ENCODE data around the gene RUFY2. TPM values are rescaled to one million over a fixed set of nuclear protein-coding genes. Genes with fewer than 3 reads are reported as not detected.

Gene RUFY2
- total RNA-seq, 1 experiment from 2014 or later: 27.8 TPM

DNA sequence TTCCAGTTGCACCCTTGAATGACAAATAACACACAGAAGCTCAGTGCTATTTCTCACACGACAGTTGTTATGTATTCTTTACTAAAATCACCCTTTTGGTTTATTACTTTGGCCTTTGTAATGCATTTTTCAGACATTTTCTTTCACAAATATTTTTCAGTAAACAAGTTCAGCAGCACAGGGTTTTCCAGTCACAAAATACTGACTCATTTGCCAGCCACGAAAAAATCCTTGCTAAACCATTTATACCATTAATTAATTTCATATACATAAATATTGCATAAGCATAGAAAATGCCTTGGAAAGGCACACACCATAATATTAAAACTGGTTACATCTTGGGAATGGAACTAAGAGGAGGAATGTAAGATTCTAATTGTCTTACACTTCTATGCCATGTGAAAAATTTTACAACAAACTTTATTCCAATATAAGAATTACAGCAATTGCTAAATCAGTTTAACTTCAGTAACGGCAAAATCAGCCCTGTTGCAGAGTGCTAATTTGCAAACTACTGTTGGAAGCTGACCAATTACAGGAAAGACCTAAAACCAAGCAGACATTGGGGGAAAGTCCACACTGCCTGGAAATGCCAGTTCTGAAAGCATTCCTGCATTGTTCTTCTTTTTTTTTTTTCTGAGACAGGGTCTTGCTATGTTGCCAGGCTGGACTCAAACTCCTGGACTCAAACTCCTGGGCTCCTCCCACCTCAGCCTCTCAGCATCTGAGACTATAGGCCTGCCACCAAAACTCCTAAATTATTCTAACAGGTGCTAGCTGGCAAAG lies 42.8 kb downstream of the RUFY2 start:
- DNase-seq (ENCODE audit: extremely low read depth, low read depth): no peak

GRCh38 chr10:68362590-68362989 lies 44.5 kb downstream of the RUFY2 start:
- no peak for DNase-seq (ENCODE audit: extremely low read depth, low read depth)

DNA sequence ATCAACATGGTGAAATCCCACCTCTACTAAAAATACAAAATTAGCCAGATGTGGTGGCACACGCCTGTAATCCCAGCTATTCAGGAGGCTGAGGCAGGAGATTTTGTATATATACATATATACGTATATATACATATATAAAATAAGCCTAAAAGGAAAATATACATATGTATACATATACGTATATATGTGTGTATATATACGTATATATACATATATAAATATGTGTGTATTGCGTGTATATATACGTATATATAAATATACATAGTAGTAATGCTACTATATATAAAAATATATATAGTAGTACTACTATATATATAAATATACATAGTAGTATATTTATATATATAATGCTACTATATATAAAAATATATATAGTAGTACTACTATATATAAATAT lies 47.9 kb downstream of the RUFY2 start:
- DNase-seq (ENCODE audit: extremely low read depth, low read depth): no peak

DNA sequence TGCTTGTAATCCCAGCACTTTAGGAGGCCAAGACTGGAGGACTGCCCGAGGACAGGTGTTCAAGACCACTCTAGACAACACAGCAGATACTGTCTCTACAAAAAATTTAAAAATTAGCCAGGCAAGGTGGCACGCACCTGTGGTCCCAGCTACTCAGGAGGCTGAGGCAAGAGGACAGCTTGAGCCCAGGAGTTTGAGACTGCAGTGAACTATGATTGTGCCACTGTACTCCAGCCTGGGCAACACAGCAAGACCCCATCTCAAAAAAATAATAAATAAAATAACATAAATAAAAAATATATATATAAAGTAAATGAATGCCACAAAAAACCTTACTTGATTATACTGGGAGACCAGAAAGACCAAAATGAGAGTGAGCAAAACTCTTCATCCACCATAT lies 53.5 kb downstream of the RUFY2 start:
- DNase-seq (ENCODE audit: extremely low read depth, low read depth): no peak

DNA sequence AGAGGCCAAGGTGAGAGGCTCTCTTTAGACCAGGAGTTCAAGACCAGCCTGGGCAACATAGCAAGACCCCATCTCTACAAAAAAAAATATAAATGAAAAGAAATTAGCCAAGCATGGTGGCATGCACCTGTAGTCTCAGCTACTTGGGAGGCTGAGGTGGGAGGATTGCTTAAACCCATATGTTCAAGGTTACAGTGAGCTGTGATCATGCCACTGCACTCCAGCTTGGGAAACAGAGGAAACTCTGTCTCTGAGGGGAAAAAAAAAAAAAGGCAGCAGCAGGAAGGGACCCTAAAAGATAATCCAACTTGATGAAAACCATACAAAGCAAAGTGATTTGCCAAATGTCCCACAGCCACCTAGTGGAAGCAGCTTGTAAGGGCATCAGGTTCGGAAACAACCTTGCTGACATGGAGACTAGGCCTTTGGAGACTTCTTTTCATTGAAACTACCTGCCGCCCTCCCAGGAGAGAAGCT lies 58.8 kb downstream of the RUFY2 start:
- peak; percentile 46 for DNase-seq (ENCODE audit: extremely low read depth, low read depth)

- no peak for DNase-seq (ENCODE audit: extremely low read depth, low read depth)
Observed at GRCh38 chr10:68346774-68347173, 60.3 kb downstream of the RUFY2 start.

- no peak for DNase-seq (ENCODE audit: extremely low read depth, low read depth)
Observed at GRCh38 chr10:68345621-68346020, 61.5 kb downstream of the RUFY2 start.

- no peak for DNase-seq (ENCODE audit: extremely low read depth, low read depth)
Observed at GRCh38 chr10:68342909-68343516, 64.1 kb downstream of the RUFY2 start.

DNA sequence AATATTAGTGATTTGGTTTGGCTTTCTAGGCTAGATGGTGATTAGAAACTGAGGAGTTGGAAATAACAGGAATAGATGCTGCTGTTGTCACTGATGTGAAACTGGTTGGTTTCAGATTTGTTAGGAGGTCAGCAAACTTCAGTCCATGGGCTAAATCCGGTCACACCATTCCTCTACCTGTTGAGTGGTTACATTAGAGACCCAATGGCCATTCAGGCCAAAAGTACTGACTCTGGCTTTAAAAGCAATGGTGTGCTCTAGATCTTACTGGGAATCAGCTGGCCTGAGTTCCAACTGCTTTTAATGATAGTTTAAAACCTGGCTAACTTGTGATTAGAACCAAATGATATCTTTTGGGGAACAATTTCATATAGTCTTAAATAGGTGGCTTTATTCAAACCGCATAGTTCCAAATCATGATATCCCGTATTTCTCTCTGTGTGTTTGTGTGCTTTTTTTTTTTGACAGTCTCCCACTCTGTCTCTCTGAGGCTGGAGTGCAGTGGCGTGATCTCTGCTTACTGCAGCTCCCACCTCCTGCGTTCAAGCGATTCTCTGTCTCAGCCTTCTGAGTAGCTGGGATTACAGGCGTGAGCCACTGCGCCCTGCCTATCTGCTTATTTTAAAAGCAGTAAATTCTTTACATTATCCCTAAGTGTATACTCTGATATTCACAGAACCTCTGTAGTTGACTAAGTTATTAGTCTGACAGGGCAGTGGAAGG lies 66.6 kb downstream of the RUFY2 start:
- DNase-seq (ENCODE audit: extremely low read depth, low read depth): no peak

DNA sequence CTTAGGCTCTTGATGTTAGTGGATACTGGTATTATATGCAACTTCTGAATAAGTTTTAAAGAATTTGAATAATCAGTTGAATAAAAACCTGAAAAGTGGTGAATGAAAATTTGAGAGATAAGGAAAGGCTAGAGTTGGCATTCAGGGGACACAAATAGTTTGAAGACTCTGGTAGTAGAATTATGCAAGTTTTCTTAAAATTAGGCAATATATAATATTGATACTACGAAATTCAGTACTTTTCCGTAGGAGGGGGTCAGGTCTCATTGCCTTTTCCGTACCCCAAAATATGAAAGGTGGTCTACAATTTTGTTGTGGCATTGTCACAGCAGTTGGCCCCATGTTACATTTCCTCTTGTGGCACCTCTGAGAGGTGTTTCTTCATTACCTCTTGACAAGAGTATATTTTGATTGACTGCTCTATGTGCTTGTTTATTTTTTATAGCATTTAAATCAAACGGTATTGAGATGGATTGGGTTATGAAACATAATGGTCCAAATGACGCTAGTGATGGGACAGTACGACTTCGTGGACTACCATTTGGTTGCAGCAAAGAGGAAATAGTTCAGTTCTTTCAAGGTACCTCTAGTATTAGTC lies 70.2 kb downstream of the RUFY2 start:
- DNase-seq (ENCODE audit: extremely low read depth, low read depth): no peak

DNA sequence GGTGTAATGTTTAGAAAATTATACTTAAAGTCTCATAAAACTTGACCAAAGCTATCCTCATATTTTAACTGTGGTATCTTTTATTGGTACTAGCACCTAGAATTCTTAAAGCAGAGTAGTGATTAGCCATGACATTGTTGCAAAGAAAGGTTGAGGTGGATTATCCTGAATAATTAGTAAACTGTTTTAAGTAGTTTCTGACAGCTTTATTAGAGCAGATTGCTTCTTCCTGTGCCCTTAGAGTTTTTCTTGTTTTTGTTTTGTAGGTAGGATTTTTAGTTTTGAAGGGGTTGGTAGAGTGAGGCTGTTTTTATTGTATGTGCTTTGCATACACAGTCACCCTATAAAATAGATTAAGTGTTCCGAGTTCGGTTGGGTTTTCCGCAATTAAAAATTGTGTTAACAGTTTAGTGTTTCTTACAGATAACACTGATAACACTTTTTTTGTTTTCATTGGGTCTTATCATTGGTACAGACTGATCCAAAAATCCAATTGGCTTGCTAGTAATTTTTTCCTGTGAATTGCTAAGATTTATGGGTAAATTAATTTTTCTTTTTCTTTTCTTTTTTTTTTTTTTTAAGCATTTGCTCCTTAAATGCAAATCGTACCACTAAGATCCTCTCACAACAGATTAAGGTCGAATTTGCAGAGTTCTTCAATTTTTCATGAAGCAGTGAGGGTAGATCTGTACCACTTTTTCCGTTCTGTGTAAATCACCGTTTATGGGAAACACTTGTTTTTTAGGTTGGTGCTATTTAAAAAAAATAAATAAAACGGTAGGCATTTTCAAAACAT lies 72.2 kb downstream of the RUFY2 start:
- DNase-seq (ENCODE audit: extremely low read depth, low read depth): no peak

DNA sequence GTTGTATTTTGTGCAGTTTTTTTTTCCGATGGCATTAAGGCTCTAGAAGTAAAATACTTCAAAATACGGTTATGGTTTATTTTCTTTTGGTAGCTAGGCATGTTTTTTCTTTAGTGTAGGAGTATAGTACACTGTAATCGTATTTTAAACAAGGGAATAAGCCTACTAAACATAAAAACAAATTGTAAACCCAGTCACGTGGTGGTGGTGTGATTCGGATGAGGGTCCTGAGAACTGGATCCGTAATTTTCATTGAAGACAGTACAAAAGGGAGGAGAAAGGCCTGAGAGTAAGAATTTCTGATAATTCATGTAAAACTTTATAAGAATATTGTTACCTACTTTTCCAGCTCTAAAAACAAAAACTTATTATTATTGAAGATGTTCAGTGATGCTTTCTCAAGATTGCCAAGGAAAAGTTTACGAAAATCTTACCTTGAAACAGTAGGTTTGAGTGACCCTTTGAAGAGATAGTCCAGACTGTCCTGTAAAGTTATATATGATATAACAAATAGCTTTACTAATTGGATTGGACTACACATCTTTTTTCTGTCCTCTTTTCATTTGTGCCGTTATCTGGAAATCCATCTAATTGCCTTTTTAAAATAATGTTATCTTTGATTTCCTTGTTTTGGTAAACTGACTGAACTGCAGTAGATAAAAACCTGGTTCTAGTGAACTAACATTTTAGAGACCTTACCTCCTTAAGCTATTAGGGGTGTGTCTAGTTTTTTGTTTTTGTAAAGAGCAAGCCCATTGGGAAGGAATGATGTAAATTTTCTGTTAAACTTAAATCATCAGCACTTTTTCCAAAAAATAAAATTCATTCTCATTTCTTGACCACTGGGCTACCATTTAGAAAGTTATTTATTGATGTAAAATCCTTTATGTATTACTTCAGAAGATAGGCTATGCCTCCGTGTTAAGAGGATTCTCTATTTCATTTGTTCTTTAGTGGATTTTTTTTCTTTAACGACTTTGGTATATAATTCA lies 73.3 kb downstream of the RUFY2 start:
- no peak for DNase-seq (ENCODE audit: extremely low read depth, low read depth)

DNA sequence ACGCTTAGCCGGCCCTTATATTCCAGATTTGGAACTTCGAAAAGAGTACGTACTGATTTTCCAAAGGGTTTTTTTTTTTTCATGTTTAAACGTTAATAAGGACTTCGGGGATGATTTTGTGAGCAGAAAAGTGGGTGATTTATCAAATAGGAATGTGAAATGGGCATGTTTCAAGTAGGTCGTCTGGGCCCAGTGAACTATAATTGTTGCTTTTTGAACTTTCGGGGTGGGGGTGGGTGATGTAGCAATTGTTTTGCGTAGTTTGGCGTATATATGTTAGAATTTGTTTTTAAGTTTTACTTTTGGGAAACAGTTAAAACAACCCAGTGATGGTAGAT lies 74.0 kb downstream of the RUFY2 start:
- DNase-seq (ENCODE audit: extremely low read depth, low read depth): no peak

DNA sequence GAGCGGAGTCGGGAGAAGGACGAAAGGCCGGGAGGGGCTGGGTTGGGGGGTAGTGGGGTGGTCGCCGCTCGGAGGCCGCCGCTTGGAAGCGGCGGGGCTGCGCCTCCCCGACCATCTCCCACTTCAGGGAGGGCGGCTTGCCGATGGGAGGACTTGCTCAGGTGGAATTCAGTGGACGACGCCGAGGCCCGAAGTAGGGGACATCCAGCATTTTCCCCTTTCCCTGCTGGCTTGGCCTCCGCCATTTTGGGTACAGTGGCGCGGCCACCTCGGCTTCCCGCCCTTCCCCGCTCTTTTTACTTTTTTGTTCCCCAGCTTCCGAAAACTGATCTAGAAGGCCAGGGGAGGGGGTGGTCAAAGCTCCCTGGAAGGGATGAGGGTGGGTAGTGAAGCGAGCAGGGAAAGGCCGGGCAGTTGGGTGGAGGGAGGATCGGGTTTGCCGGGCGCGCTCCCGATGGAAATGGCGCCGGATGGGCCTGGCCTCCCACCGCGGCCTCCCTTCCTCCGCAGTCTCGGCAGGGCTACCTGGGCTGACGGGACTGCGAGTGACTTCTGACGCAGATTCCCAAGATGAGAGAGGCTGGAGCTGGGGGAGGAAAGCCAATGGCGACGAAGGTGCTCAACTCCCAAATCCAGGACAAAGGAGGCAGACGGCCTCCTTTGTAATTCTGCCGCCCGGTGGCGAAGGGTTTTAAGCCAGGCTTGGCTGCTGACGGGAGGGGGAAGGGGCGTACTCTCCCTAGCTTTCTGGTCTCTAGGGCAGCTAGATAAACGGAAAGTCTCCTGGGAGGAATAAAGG lies 74.6 kb downstream of the RUFY2 start, which contains the start of gene PBLD:
Gene PBLD (minus strand): TSS at position 670 of the 799 bp plus-strand sequence. CDS start 26,084 bp downstream, outside the sequence.
- peak; percentile 77 for DNase-seq (ENCODE audit: extremely low read depth, low read depth)

DNA sequence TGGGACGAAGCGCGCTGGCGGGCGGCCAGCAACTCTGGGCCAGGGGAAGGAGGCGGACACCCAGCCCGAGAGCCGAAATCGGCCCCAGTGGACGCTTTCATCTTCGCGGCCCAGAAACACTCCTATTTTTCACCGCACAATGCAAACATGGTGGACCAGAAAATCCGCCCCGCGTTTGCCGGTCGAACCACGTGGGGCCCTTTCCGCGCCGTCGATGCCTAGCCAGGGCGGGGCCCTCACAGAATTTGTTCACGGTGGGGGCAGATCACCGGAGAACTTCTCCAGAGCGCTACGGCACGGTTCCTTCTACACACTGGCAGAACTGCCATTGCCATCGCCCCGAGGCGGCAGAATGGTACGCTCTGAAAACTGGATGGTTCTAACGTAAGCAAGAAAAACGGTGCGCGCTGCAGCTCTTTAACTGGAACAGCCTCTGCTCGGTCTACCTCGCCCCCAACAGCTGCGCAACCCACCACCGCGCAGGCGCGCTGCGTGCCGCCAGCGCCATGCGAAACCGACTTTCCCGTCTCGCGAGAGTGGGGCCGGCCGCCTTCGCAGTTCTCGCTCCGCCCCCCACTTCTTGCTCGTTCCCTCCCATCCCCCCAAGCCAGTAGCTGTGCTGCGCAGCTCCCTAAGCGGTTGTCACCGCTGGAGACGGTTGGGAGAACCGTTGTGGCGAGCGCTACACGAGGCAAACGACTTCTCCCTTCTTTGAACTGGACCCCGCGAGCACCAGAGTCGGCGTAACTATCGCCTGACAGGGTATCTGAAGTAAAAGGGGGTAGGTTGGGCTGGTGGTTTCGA lies 75.4 kb downstream of the RUFY2 start, which contains the start of gene HNRNPH3:
Gene HNRNPH3 (plus strand): TSS at position 610 of the 804 bp plus-strand sequence. CDS start 5,158 bp downstream, outside the sequence.
- DNase-seq (ENCODE audit: extremely low read depth, low read depth): peak; percentile 98

DNA sequence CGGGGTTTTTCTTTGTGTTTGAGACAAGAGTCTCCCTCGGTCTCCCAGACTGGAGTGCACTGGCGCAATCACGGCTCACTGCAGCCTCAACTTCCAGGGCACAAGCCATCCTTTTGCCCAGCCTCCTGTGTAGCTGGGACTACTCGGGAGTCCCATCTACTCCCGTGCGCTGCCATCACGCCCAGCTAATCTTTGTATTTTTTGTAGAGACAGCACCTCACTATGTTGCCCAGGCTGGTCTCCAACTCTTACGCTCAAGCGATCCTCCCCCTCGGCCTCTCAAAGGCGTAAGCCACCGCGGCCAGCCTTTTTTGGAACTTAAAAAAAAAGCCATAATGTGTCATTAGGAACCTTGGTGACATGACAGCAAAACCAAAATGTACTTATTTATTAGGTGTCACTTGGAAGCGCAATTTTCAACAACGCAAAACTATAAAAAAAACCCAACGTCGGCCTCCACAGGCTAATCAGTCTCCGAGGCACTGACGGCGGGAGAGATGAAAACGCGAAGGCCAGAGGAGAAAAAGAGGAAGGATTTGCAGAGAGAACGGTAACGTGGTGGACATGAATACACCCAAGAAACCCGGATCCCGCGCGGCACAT lies 76.1 kb downstream of the RUFY2 start:
- DNase-seq (ENCODE audit: extremely low read depth, low read depth): no peak

DNA sequence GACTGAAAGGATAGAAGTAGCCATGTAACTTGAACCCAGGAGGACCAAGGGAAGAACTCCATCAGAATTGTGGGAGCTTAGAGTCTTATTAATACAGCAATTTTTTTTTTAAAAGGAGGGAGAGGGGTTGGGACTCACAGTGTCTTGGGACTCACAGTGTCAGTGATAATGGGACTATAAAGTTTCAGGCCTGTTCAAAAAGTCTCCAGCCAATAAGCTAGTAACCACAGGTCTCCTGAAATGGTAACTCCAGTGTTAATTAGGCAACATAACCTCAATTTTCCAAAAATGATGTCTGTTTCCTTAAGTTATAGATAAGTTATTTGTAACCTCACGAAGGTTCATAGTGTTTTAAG lies 77.6 kb downstream of the RUFY2 start:
- no peak for DNase-seq (ENCODE audit: extremely low read depth, low read depth)

Measured in NCI-H460 (cell line).